Sigmoid colon (tissue), 7 donors: ENCODE measurements around the gene CARD10. TPM values are rescaled to one million over a fixed set of nuclear protein-coding genes. Genes with fewer than 3 reads are reported as not detected.

Experiments
- DNase-seq: peaks from one replicate; pipeline ENCODE4 v3.0.0-alpha.2; 2019
- H3K27ac ChIP-seq, 4 donors: fragments of 200-600 bp; sonication (generic); one replicate each; pipeline ENCODE4 v1.5.1; 2016 to 2019; ENCODE audit warnings: mild to moderate bottlenecking in 1 of 4
- H3K27me3 ChIP-seq, 3 donors: fragments of 200-600 bp; sonication (generic); one replicate each; pipeline ENCODE4 v1.5.1; 2019; ENCODE audit warnings: mild to moderate bottlenecking in 1 of 3
- H3K36me3 ChIP-seq, 4 donors: fragments of 200-600 bp; sonication (generic); one replicate each; pipeline ENCODE4 v1.5.1; 2016 to 2019
- H3K4me1 ChIP-seq, 4 donors: fragments of 200-600 bp; sonication (generic); one replicate each; pipeline ENCODE4 v1.5.1; 2017 to 2019
- H3K4me3 ChIP-seq, 4 donors: fragments of 200-600 bp; sonication (generic); one replicate each; pipeline ENCODE4 v1.5.1; 2017 to 2019; ENCODE audit warnings: mild to moderate bottlenecking in 2 of 4, moderate library complexity in 1 of 4
- H3K9me3 ChIP-seq, 4 donors: fragments of 200-600 bp in 3 of 4; sonication (generic) in 3 of 4; one replicate each; pipeline versions ENCODE4 v1.5.1 to v1.6.1; 2013 to 2019
- CTCF ChIP-seq, 4 experiments: fragments of 450-650 bp in 3 of 4; fragments of 200-600 bp in 1 of 4; IDR thresholded peaks; one replicate each; pipeline ENCODE4 v1.5.1; 2016 to 2019; ENCODE audit warnings: antibody characterized with exemption in 4 of 4, mild to moderate bottlenecking in 3 of 4, moderate library complexity in 2 of 4
- EP300 ChIP-seq, 4 donors: sonication (generic); formaldehyde crosslinking; IDR thresholded peaks; one replicate each; pipeline ENCODE4 v1.6.1; 2017; ENCODE audit warnings: antibody characterized with exemption in 4 of 4
- POLR2A ChIP-seq, 2 donors: fragments of 450-650 bp; IDR thresholded peaks; one replicate each; pipeline ENCODE4 v1.6.1; 2016; ENCODE audit warnings: antibody characterized with exemption in 2 of 2, mild to moderate bottlenecking in 2 of 2, moderate library complexity in 2 of 2
- POLR2AphosphoS5 ChIP-seq, 4 donors: sonication (generic); formaldehyde crosslinking; IDR thresholded peaks; one replicate each; pipeline ENCODE4 v1.6.1; 2017; ENCODE audit warnings: antibody characterized with exemption in 4 of 4
- WGBS, 2 donors: extraction: QIAGEN DNeasy Blood & Tissue Kit; methylation state at CpG; one replicate each; pipeline ENCODE4 v1.1.7; 2013; 5-methylcytosine and 5-hydroxymethylcytosine counted together
- intact Hi-C: fragments of 100-400 bp; cut with DNase I; formaldehyde crosslinking; loops from one replicate; pipeline ENCODE4 v1.15.1; 2023
- polyA plus RNA-seq, 3 donors: library from polyadenylated mRNA; stranded (reverse); fragments of 200-250 nt; gene quantifications; one replicate each; pipeline ENCODE4 v1.2.3, GENCODE V29; 2013
- total RNA-seq, 4 donors: library from RNA; depleted of rRNA; stranded (reverse); fragments of >200 nt; gene quantifications; one replicate each; pipeline ENCODE4 v1.1.0, GENCODE V29; 2016
- donor health status: healthy with polysubstance abuse.
- donor health status: Bipolar disorder and iron deficiency.
- donor health status: healthy.

Gene CARD10
- total and polyA plus RNA-seq, 7 donors = 2.8 to 41.0 (median 8.6) TPM

GRCh38 chr22:37526376-37526775 is 7.2 kb upstream of the CARD10 start:
- Histone ChIP-seq H3K27me3 (peaks cover 0 to 6% (median 0%) of the 10 kb centered on the region in 3 donors), H3K27ac (no peak overlapping the region)
- TF ChIP-seq POLR2A (IDR thresholded peaks at IDR 0.05) = no peak
- TF ChIP-seq POLR2AphosphoS5 (IDR thresholded peaks at IDR 0.05) = no peak
- TF ChIP-seq CTCF (IDR thresholded peaks at IDR 0.05) = no peak
- no peak for TF ChIP-seq EP300 (IDR thresholded peaks at IDR 0.05)

DNA sequence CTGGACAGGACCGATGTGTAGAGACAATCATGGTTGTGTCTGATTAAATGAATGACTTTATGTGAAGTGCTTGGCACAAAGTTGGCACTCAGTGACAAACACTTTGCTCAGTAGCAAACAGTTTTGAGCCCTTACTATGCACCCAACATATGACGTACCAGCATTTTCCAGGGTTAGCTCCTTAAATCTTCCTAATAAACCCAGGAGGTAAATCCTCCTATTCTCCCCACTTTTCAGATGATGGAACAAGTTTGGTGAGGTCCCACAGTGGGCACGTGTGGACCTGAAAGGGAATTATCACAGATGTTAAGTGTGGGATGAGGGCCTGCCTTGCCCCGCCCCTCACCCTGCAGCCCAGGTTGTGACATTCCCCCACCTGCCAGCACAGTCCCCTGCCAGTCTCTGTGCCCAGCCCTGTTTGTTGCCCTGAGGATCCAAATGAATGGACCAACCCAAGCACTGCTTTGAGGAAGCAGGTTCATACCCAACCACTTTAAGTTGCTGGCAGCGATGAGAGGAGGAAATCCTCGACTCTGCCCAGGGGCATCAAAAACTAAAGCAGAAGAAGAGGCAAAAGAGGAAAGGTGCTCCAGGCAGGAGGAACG is 6.6 kb upstream of the CARD10 start:
- DNase-seq = no peak
- no peaks in the 10 kb centered on the region for H3K9me3 ChIP-seq
- H3K27me3 ChIP-seq = peaks cover 0 to 11% (median 5%) of the 10 kb centered on the region in 3 donors
- H3K27ac ChIP-seq = no peak overlapping the region
- intact Hi-C loops = no loop called here
- no peaks in the 10 kb centered on the region for H3K36me3 ChIP-seq
- TF ChIP-seq CTCF (IDR thresholded peaks at IDR 0.05) (no peak), POLR2A (IDR thresholded peaks at IDR 0.05) (no peak), POLR2AphosphoS5 (IDR thresholded peaks at IDR 0.05) (no peak), EP300 (IDR thresholded peaks at IDR 0.05) (no peak)
- WGBS, 2 donors = 60 to 74% methylated on average over 7 of the region's 7 CpGs
- peaks cover 0 to 6% (median 3%) of the 10 kb centered on the region in 4 donors for H3K4me1 ChIP-seq
- no peak overlapping the region for H3K4me3 ChIP-seq

More at GRCh38 chr22:37526376-37526775, 7.2 kb upstream of the CARD10 start:
- Histone ChIP-seq H3K4me3 (no peak overlapping the region), H3K9me3 (no peaks in the 10 kb centered on the region), H3K36me3 (no peaks in the 10 kb centered on the region), H3K4me1 (peaks cover 0 to 6% (median 3%) of the 10 kb centered on the region in 4 donors)
- WGBS, 2 donors = 81 to 92% methylated on average over 12 of the region's 12 CpGs
- intact Hi-C loops = no loop called here
- DNase-seq = no peak

GRCh38 chr22:37525073-37525745 is 6.0 kb upstream of the CARD10 start:
- H3K4me3 ChIP-seq = no peak overlapping the region
- no peaks in the 10 kb centered on the region for H3K9me3 ChIP-seq
- WGBS, 2 donors = 53 to 64% methylated on average over 10 of the region's 10 CpGs
- H3K36me3 ChIP-seq = no peaks in the 10 kb centered on the region
- peak overlapping the region in 1 of 4 donors; percentile 20 for H3K27ac ChIP-seq
- intact Hi-C loops = no loop called here
- H3K4me1 ChIP-seq = peaks cover 0 to 6% (median 3%) of the 10 kb centered on the region in 4 donors
- peaks cover 0 to 16% (median 10%) of the 10 kb centered on the region in 3 donors for H3K27me3 ChIP-seq
- TF ChIP-seq POLR2A (IDR thresholded peaks at IDR 0.05) = no peak
- TF ChIP-seq CTCF (IDR thresholded peaks at IDR 0.05) = no peak
- no peak for TF ChIP-seq POLR2AphosphoS5 (IDR thresholded peaks at IDR 0.05)
- TF ChIP-seq EP300 (IDR thresholded peaks at IDR 0.05) = no peak
- no peak for DNase-seq

GRCh38 chr22:37522482-37522881 is 3.3 kb upstream of the CARD10 start:
- no peak for DNase-seq
- no peaks in the 10 kb centered on the region for H3K36me3 ChIP-seq
- H3K4me3 ChIP-seq = no peak overlapping the region
- WGBS, 2 donors = 94 to 95% methylated on average over 6 of the region's 6 CpGs
- peaks cover 0 to 20% (median 14%) of the 10 kb centered on the region in 4 donors for H3K4me1 ChIP-seq
- no peak overlapping the region for H3K27ac ChIP-seq
- H3K9me3 ChIP-seq = no peaks in the 10 kb centered on the region
- H3K27me3 ChIP-seq = peaks cover 11 to 43% (median 28%) of the 10 kb centered on the region in 3 donors
- intact Hi-C loops = no loop called here
- no peak for TF ChIP-seq EP300 (IDR thresholded peaks at IDR 0.05)
- no peak for TF ChIP-seq POLR2A (IDR thresholded peaks at IDR 0.05)
- TF ChIP-seq POLR2AphosphoS5 (IDR thresholded peaks at IDR 0.05) = no peak
- TF ChIP-seq CTCF (IDR thresholded peaks at IDR 0.05) = no peak
